Transverse colon (tissue), 4 donors: ENCODE data around the gene IZUMO4. TPM values are rescaled to one million over a fixed set of nuclear protein-coding genes. Genes with fewer than 3 reads are reported as not detected.

Experiments used
- DNase-seq: peaks from one replicate; pipeline ENCODE4 v3.0.0-alpha.2; 2019
- H3K27ac ChIP-seq, 4 donors: fragments of 200-600 bp; sonication (generic); 2 replicates each; pipeline ENCODE4 v1.5.1; 2016 to 2018; ENCODE audit warnings: inconsistent platforms in 4 of 4
- H3K27me3 ChIP-seq: fragments of 200-600 bp; sonication (generic); 2 replicates; pipeline ENCODE4 v1.5.1; 2017; ENCODE audit warnings: inconsistent platforms
- H3K36me3 ChIP-seq, 4 donors: fragments of 200-600 bp; sonication (generic); 2 replicates each; pipeline ENCODE4 v1.5.1; 2017 to 2019; ENCODE audit warnings: inconsistent platforms in 4 of 4
- H3K4me1 ChIP-seq, 4 donors: fragments of 200-600 bp; sonication (generic); 2 replicates each; pipeline ENCODE4 v1.5.1; 2017 to 2020; ENCODE audit warnings: inconsistent platforms in 4 of 4
- H3K4me3 ChIP-seq, 4 donors: fragments of 200-600 bp; sonication (generic); 1 replicate in 1 of 4; 2 replicates in 3 of 4; pipeline versions ENCODE4 v1.5.1 to v1.6.1; 2017 to 2019; ENCODE audit warnings: inconsistent platforms in 4 of 4
- H3K9me3 ChIP-seq, 2 donors: fragments of 200-600 bp; sonication (generic); 2 replicates each; pipeline ENCODE4 v1.5.1; 2017 to 2019; ENCODE audit warnings: inconsistent platforms in 2 of 2
- EP300 ChIP-seq: sonication (generic); formaldehyde crosslinking; IDR thresholded peaks from one replicate; pipeline ENCODE4 v1.6.1; 2017; ENCODE audit warnings: antibody characterized with exemption, low read depth
- POLR2A ChIP-seq: fragments of 450-650 bp; IDR thresholded peaks from one replicate; pipeline ENCODE4 v1.6.1; 2016; ENCODE audit warnings: antibody characterized with exemption, mild to moderate bottlenecking, moderate library complexity
- POLR2AphosphoS5 ChIP-seq, 3 donors: sonication (generic); formaldehyde crosslinking; IDR thresholded peaks; one replicate each; pipeline ENCODE4 v1.6.1; 2016; ENCODE audit warnings: antibody characterized with exemption in 3 of 3
- WGBS, 2 donors: methylation state at CpG; one replicate each; pipeline ENCODE4 v1.1.5; 2018; ENCODE audit warnings: low coverage in 1 of 2; 5-methylcytosine and 5-hydroxymethylcytosine counted together
- in situ Hi-C, 4 donors: fragments of 200-750 bp; cut with MboI; loops; one replicate each; pipeline versions ENCODE4 v1.15.0 to v1.15.1; 2017; ENCODE audit warnings: low sequenced_read_pairs in 3 of 4, low pct_ligation_motif_present in 1 of 4, low pct_unique_long_range_greater_than_20kb in 1 of 4
- intact Hi-C: fragments of 100-400 bp; cut with DNase I; formaldehyde crosslinking; loops from one replicate; pipeline ENCODE4 v1.15.1; 2023; ENCODE audit warnings: low total_unique reads
- total RNA-seq, 4 donors: library from RNA; depleted of rRNA; stranded (reverse); fragments of >200 nt; gene quantifications; one replicate each; pipeline ENCODE4 v1.1.0, GENCODE V29; 2016
- TF ChIP-seq, protein P1 (sequence below), 5 experiments: fragments of 200-600 bp in 3 of 5; fragments of 450-650 bp in 2 of 5; sonication (generic) in 3 of 5; IDR thresholded peaks; 1 replicate in 2 of 5; 2 replicates in 3 of 5; pipeline ENCODE4 v1.5.1; 2016 to 2017; ENCODE audit warnings: antibody characterized with exemption in 5 of 5, inconsistent platforms in 3 of 5, mild to moderate bottlenecking in 2 of 5, moderate library complexity in 1 of 5

Gene IZUMO4
- total RNA-seq, 4 donors from 2014 or later, result 2.3 to 5.4 TPM; not detected in 2

DNA sequence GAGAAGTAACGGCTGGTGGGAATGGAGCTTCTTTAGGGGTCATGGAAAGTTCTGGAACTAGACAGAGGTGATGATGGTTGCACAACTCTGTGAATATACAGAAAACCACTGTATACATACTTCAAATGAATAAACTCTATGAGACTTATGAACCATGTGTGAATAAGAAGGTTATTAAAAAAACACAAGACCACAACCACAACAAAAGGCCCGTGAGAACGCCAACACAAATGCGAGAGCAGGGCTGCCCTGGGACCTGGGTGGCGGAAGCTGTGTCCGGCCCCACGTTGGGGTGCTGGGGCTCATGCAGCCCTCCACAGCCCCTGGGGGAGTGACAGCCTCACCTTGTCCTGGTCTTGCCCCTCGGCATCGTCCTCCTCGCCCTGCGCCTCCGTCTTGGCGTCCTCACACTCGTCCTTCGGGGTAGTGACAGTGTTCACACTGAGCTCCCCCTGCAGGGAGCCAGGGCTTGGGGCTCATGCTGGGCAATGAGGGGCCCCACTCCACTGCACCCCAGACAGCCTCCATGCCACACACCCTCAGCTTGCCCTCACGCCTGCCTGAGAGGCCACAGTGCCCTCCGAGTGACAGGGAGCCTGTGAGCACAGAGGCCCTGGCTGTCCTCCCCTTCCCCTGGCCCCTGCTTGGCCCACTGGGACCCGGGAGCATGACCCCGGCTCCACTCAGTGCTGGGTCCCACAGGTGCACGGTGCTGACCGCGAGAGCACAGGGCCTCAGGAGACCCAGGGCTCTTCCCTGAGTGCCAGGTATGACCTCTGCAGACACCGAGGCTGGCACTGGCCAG, 16.0 kb downstream of the IZUMO4 start:
- intact Hi-C loops, result no loop called here
- H3K36me3 ChIP-seq, result peaks cover 0 to 87% (median 42%) of the 10 kb centered on the region in 4 donors
- no peaks in the 10 kb centered on the region for H3K4me1 ChIP-seq
- no peak overlapping the region for H3K27ac ChIP-seq
- H3K4me3 ChIP-seq, result no peak overlapping the region
- no peaks in the 10 kb centered on the region for H3K27me3 ChIP-seq
- in situ Hi-C loops, result no loop called here
- H3K9me3 ChIP-seq, result no peaks in the 10 kb centered on the region
- WGBS, 2 donors, result 89% methylated on average over 20 of the region's 23 CpGs; no CpG with 5 or more reads in 1 of the 2 donors
- TF ChIP-seq, protein P1, sequence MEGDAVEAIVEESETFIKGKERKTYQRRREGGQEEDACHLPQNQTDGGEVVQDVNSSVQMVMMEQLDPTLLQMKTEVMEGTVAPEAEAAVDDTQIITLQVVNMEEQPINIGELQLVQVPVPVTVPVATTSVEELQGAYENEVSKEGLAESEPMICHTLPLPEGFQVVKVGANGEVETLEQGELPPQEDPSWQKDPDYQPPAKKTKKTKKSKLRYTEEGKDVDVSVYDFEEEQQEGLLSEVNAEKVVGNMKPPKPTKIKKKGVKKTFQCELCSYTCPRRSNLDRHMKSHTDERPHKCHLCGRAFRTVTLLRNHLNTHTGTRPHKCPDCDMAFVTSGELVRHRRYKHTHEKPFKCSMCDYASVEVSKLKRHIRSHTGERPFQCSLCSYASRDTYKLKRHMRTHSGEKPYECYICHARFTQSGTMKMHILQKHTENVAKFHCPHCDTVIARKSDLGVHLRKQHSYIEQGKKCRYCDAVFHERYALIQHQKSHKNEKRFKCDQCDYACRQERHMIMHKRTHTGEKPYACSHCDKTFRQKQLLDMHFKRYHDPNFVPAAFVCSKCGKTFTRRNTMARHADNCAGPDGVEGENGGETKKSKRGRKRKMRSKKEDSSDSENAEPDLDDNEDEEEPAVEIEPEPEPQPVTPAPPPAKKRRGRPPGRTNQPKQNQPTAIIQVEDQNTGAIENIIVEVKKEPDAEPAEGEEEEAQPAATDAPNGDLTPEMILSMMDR (IDR thresholded peaks at IDR 0.05), result no peak
- TF ChIP-seq EP300 (no peak), POLR2A (no peak), POLR2AphosphoS5 (IDR thresholded peaks at IDR 0.05) (no peak)
- no peak for DNase-seq

DNA sequence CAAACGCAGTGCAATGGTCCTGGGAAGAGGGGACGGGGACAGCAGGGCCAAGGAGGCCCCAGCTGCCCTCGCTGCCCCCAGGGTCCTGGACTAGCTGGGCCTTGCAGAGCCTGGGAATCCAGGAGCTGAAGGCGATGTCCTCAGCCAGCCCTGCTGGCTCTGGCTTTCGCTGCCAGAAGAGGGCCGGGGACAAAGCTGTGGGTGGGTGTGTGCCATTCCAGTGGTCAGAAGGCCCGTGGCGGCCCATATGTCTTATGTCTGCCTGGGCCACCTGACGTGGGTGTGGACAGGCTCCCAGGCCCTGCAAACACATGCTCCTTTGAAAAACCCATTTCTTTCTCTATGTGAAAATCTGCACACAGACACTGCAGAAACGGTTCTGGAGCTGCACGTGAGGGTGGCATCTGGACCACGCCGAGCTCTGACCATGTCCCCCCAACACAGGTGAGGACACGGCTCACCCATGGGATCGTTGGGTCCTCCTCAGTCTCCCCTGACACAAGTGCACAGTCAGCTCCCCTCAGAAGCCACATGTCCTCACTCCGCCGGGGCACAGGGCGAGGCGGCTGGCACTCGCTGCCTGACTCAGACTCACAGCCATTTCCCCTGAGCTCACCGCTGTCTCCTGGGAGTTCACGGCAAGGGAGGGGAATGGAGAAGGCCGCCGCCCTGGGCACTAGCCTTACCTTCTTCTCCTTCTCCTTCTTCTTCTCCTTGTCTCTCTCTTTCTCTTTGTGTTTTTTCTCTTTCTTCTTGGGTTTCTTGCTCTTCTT, 16.9 kb downstream of the IZUMO4 start:
- Histone ChIP-seq H3K27me3 (no peaks in the 10 kb centered on the region), H3K4me3 (no peak overlapping the region), H3K4me1 (no peaks in the 10 kb centered on the region), H3K9me3 (no peaks in the 10 kb centered on the region), H3K36me3 (peaks cover 0 to 93% (median 43%) of the 10 kb centered on the region in 4 donors), H3K27ac (no peak overlapping the region)
- intact Hi-C loops, result no loop called here
- 80 to 95% methylated on average over 2 to 24 of the region's 24 CpGs for WGBS, 2 donors
- DNase-seq, result no peak
- in situ Hi-C loops, result no loop called here
- no peak for TF ChIP-seq POLR2A
- TF ChIP-seq, protein P1 (IDR thresholded peaks at IDR 0.05), result no peak
- no peak for TF ChIP-seq EP300
- TF ChIP-seq POLR2AphosphoS5 (IDR thresholded peaks at IDR 0.05), result no peak

DNA sequence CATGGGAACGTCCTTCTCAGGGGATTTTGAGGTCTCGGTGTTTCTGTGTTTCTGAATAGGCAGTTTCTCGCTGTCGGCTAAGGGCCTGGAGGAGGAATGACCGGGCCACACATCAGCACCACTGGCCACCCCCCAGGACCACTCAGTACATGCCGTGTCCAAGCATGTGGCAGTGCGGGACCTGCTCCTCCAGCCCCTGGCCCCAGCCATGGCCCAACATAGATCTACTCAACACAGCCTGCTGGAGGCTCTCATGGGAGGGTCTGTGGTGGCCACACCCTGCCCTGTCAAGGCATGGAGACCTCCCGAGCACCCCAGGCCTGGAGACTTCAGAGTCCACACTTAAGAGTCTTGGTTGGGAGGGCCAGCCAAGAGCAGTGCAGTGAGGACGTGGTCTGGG, 17.5 kb downstream of the IZUMO4 start:
- Histone ChIP-seq H3K27ac (no peak overlapping the region), H3K4me3 (no peak overlapping the region), H3K36me3 (peaks cover 0 to 89% (median 42%) of the 10 kb centered on the region in 4 donors), H3K4me1 (no peaks in the 10 kb centered on the region), H3K27me3 (no peaks in the 10 kb centered on the region), H3K9me3 (no peaks in the 10 kb centered on the region)
- TF ChIP-seq POLR2AphosphoS5 (IDR thresholded peaks at IDR 0.05) (no peak), EP300 (no peak), POLR2A (no peak)
- TF ChIP-seq, protein P1 (IDR thresholded peaks at IDR 0.05), result no peak
- intact Hi-C loops, result no loop called here
- in situ Hi-C loops, result no loop called here
- DNase-seq, result no peak
- 91 to 96% methylated on average over 4 to 9 of the region's 9 CpGs for WGBS, 2 donors

DNA sequence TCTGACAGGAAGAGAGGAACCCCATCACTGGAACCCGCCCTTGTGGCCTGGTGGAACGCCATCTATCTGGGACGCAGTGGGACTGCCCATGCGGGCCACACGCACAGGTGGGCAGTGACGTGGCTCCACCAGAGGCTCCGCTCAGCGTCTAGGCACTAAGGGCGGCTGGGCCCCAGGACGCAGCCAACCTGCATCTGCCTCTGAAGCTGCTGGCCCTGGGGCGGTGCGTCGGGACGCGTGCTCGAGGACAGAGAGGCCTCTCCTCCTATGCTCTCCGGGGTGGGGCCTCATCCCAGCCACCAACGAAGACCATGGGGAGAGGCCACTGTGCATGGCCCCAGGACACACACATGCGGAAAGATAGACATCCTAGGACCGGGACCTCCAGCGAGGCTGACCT, 18.1 kb downstream of the IZUMO4 start:
- no peaks in the 10 kb centered on the region for H3K4me1 ChIP-seq
- H3K9me3 ChIP-seq, result no peaks in the 10 kb centered on the region
- no peak overlapping the region for H3K4me3 ChIP-seq
- no peak for DNase-seq
- intact Hi-C loops (no loop called here), in situ Hi-C loops (no loop called here)
- 95% methylated on average over 20 of the region's 21 CpGs; no CpG with 5 or more reads in 1 of the 2 donors for WGBS, 2 donors
- H3K36me3 ChIP-seq, result peaks cover 0 to 86% (median 40%) of the 10 kb centered on the region in 4 donors
- no peaks in the 10 kb centered on the region for H3K27me3 ChIP-seq
- H3K27ac ChIP-seq, result no peak overlapping the region
- no peak for TF ChIP-seq POLR2AphosphoS5 (IDR thresholded peaks at IDR 0.05)
